MCF 10A (cell line): ENCODE measurements around the gene C20orf173. TPM values are rescaled to one million over a fixed set of nuclear protein-coding genes. Genes with fewer than 3 reads are reported as not detected.

ENCODE experiments used
- BruUV-seq: library from RNA; stranded (reverse); fragments of 400-500 nt; replicated peaks from 2 replicates; lab custom pipeline; 2021; lab: Mats Ljungman, UMichigan
- CTCF ChIA-PET: fragments of 300-600 bp; sonication (Branson Sonifier 250); formaldehyde crosslinking; extraction: SDS; loops from one replicate; lab custom pipeline; 2021; ENCODE audit warnings: antibody characterized with exemption, inconsistent platforms; lab: Yijun Ruan, JAX
- POLR2A ChIA-PET: fragments of 300-600, 350-650 bp; sonication (Branson Sonifier 250); formaldehyde crosslinking; extraction: SDS; loops from one replicate; lab custom pipeline; 2020; ENCODE audit warnings: antibody characterized with exemption, inconsistent platforms; lab: Yijun Ruan, JAX
- DNase-seq: peaks from one replicate; pipeline ENCODE4 v3.0.0-alpha.2; 2018; ENCODE audit not compliant: unreplicated experiment
- H3K27ac Mint-ChIP-seq: one replicate; pipeline ENCODE4 v1.8.0; 2022; ENCODE audit warnings: mild to moderate bottlenecking, low read depth, mixed read lengths; ENCODE audit not compliant: unreplicated experiment
- H3K27me3 Mint-ChIP-seq: one replicate; pipeline ENCODE4 v1.8.0; 2022; ENCODE audit warnings: mixed read lengths; ENCODE audit not compliant: insufficient read depth, unreplicated experiment
- H3K36me3 Mint-ChIP-seq: one replicate; pipeline ENCODE4 v1.8.0; 2022; ENCODE audit warnings: mild to moderate bottlenecking, moderate library complexity, mixed read lengths; ENCODE audit not compliant: insufficient read depth, unreplicated experiment
- H3K4me1 Mint-ChIP-seq: one replicate; pipeline ENCODE4 v1.8.0; 2022; ENCODE audit warnings: mixed read lengths; ENCODE audit not compliant: insufficient read depth, unreplicated experiment
- H3K4me3 Mint-ChIP-seq: one replicate; pipeline ENCODE4 v1.8.0; 2022; ENCODE audit warnings: mild to moderate bottlenecking, moderate library complexity, mixed read lengths; ENCODE audit not compliant: unreplicated experiment
- H3K9me3 Mint-ChIP-seq: one replicate; pipeline ENCODE4 v1.8.0; 2022; ENCODE audit warnings: mixed read lengths; ENCODE audit not compliant: unreplicated experiment
- intact Hi-C: fragments of 100-400 bp; cut with micrococcal nuclease; formaldehyde crosslinking; loops from 2 replicates; pipeline ENCODE4 v1.14.1; 2022
- total RNA-seq: library from RNA; stranded (reverse); gene quantifications from 2 replicates; pipeline ENCODE4 v1.2.3, GENCODE V29; 2022
- TF ChIP-seq, protein P1 (sequence below): fragments of 200-600 bp; IDR thresholded peaks from one replicate; pipeline ENCODE4 v1.8.0; 2022; ENCODE audit warnings: antibody characterized with exemption, mild to moderate bottlenecking; ENCODE audit not compliant: unreplicated experiment

The C20orf173 gene
- total RNA-seq, 1 experiment from 2014 or later, result not detected

DNA sequence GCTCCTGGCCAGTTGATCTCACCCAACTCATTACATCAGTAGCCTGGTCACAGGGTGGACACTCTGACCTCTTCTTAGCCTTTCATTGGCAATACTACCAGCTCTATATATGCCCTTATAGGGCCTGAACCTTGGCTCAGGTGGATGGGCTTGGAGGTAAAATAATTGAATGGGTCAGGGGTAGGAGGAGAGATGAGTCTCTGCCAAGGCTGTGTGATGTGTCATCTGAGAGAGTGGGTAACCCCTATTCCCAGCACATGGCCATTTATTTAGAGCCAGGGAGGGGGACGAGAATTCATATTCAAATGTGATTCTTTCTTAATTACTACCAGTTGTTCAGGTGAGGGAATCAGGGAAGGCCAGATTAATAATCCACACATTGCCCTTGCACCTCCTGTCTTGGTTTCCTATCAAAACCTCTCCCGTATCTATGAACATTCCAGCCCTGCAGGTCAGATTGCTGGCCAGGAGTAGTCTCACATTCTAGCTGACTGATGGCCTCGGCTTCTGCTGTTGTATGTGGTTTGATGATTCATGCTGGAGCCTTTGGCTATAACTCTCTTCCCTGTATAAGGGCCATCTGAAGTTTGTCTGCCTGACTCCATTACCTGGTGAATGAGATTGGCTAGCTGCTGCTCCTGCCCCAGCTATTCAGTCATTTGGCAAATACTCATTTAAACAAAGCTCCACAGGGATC is 13.4 kb downstream of the C20orf173 start:
- peaks cover 17% of the 10 kb centered on the region for H3K36me3 Mint-ChIP-seq
- H3K27me3 Mint-ChIP-seq, result no peaks in the 10 kb centered on the region
- ChIA-PET CTCF (interaction anchor here (0.6 to 1.7 kb wide), 5 partner anchors 10 to 614 kb away, joined by 3 to 5 read pairs (median 3); no protein-coding TSS in a partner anchor), POLR2A (interaction anchor here (0.6 to 2.1 kb wide), 10 partner anchors 9 to 186 kb away, joined by 3 to 9 read pairs (median 4); partner anchors contain the start of genes CPNE1, ERGIC3, NFS1 and RBM12)
- H3K9me3 Mint-ChIP-seq, result no peaks in the 10 kb centered on the region
- H3K4me1 Mint-ChIP-seq, result peaks cover 17% of the 10 kb centered on the region
- no peak overlapping the region for H3K27ac Mint-ChIP-seq
- H3K4me3 Mint-ChIP-seq, result no peak overlapping the region
- no TSS peak for BruUV-seq
- intact Hi-C loops, result loop anchor here (10.0 kb wide), 2 partner anchors 99 to 439 kb away; partner anchors contain the start of genes SCAND1 and SPAG4
- TF ChIP-seq, protein P1, sequence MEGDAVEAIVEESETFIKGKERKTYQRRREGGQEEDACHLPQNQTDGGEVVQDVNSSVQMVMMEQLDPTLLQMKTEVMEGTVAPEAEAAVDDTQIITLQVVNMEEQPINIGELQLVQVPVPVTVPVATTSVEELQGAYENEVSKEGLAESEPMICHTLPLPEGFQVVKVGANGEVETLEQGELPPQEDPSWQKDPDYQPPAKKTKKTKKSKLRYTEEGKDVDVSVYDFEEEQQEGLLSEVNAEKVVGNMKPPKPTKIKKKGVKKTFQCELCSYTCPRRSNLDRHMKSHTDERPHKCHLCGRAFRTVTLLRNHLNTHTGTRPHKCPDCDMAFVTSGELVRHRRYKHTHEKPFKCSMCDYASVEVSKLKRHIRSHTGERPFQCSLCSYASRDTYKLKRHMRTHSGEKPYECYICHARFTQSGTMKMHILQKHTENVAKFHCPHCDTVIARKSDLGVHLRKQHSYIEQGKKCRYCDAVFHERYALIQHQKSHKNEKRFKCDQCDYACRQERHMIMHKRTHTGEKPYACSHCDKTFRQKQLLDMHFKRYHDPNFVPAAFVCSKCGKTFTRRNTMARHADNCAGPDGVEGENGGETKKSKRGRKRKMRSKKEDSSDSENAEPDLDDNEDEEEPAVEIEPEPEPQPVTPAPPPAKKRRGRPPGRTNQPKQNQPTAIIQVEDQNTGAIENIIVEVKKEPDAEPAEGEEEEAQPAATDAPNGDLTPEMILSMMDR, result no peak
- peak; percentile 76 for DNase-seq

DNA sequence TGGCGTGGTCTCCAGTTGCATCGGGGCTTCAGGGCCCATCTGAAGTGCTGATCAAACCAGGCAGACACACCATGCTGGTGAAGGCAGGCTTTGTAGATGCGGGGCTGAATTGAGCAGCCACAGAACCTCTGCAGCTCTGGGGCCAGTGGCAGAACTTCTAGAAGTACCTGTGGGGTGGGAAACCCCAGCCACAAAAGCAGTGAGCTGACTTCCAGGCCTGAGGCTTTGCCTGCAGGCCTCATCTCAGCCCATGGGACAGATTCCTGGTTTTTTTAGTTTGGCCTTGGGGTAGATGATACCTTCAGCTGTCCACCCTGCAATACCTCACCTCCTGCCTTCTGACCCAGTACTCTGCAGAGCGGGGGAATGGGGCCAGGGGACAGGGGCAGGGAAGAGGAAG is 14.1 kb downstream of the C20orf173 start:
- TF ChIP-seq, protein P1, result no peak
- H3K27ac Mint-ChIP-seq, result no peak overlapping the region
- H3K9me3 Mint-ChIP-seq, result no peaks in the 10 kb centered on the region
- no TSS peak for BruUV-seq
- H3K4me3 Mint-ChIP-seq, result no peak overlapping the region
- no peak for DNase-seq
- ChIA-PET CTCF (interaction anchor here (0.7 kb wide), 2 partner anchors 15 to 348 kb away, joined by 3 read pairs; no protein-coding TSS in a partner anchor), POLR2A (interaction anchor here (1.1 to 2.1 kb wide), 4 partner anchors 20 to 148 kb away, joined by 3 to 6 read pairs (median 4); partner anchors contain the start of gene ERGIC3)
- intact Hi-C loops, result loop anchor here (10.0 kb wide), 2 partner anchors 99 to 439 kb away; partner anchors contain the start of genes SCAND1 and SPAG4
- H3K36me3 Mint-ChIP-seq, result peaks cover 25% of the 10 kb centered on the region
- H3K27me3 Mint-ChIP-seq, result no peaks in the 10 kb centered on the region
- H3K4me1 Mint-ChIP-seq, result peaks cover 17% of the 10 kb centered on the region

DNA sequence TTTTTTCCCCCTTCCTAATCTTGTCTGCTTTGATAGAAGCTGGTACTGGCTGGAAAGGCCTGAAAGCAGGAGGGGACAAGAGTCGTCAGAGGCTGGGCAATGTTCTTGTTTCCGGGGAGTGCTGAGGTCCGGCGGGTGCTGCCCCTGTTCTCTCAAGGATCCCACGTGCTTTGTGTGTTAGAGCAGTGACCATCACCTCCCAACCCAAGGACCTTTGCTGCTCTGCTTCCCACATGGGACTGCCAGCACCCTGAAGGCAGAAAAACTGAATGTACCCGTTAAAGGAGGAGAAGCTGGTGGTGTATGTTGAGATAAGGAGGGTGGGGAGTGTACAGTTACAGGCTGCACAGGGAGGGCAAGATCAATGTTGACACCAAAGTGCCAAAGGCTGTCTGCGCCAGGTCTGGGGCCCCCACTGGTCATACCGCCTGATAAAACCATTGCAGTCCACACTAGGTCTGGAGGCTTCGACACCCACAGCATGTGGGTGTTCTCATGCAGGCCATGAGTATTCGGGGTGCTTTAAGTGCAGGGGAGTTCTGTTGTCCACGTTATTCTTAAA is 15.0 kb downstream of the C20orf173 start:
- DNase-seq, result no peak
- BruUV-seq, result no TSS peak
- Mint-ChIP-seq H3K4me1 (peaks cover 17% of the 10 kb centered on the region), H3K27me3 (no peaks in the 10 kb centered on the region), H3K4me3 (no peak overlapping the region), H3K9me3 (no peaks in the 10 kb centered on the region), H3K36me3 (peaks cover 29% of the 10 kb centered on the region), H3K27ac (no peak overlapping the region)
- TF ChIP-seq, protein P1, result no peak
- ChIA-PET CTCF (interaction anchor here (1.0 to 2.2 kb wide), 2 partner anchors 11 to 89 kb away, joined by 3 to 10 read pairs; no protein-coding TSS in a partner anchor), POLR2A (interaction anchor here (1.2 to 2.1 kb wide), 2 partner anchors 28 to 149 kb away, joined by 4 to 6 read pairs; partner anchors contain the start of gene ERGIC3)
- intact Hi-C loops, result loop anchor here (10.0 kb wide), 2 partner anchors 100 to 440 kb away; partner anchors contain the start of genes SCAND1 and SPAG4
